SU-DHL-6 (cell line): ENCODE results near the gene KCNH1.

Experiments
- EZH2phosphoT487 ChIP-seq: fragments of 200-600 bp; sonication (generic), shearing (Covaris generic); conservative IDR thresholded peaks from 2 replicates; pipeline ENCODE4 v1.6.1; 2018; ENCODE audit warnings: mild to moderate bottlenecking, antibody characterized with exemption, low read length, moderate library complexity, mixed read lengths
- TF ChIP-seq, protein P1 (sequence below): fragments of 200-600 bp; sonication (generic); IDR thresholded peaks from one replicate; pipeline ENCODE4 v1.5.1; 2017; ENCODE audit warnings: antibody characterized with exemption, mild to moderate bottlenecking, low read length, moderate library complexity; ENCODE audit not compliant: insufficient read depth, poor library complexity, severe bottlenecking

DNA sequence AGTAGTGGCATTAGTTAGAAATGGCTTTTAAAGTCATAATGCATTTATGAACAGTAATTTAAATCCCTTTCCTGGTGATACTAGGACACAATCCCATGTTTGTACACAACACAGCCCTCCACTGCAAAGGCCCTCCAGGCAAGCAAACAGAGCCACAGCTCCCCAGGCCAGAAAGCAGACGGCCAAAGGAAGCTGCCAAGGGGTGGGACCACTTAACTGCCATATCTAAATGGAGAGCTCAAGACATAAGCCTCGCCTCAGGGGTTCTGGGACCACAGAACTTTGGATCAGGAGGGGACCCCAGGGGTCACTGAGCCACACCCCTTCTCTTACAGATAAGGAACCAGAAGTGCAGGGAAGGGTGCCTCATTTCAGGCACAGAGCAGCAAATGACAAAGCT, 189.7 kb downstream of the KCNH1 start:
- no peak for TF ChIP-seq EZH2phosphoT487
- TF ChIP-seq, protein P1, sequence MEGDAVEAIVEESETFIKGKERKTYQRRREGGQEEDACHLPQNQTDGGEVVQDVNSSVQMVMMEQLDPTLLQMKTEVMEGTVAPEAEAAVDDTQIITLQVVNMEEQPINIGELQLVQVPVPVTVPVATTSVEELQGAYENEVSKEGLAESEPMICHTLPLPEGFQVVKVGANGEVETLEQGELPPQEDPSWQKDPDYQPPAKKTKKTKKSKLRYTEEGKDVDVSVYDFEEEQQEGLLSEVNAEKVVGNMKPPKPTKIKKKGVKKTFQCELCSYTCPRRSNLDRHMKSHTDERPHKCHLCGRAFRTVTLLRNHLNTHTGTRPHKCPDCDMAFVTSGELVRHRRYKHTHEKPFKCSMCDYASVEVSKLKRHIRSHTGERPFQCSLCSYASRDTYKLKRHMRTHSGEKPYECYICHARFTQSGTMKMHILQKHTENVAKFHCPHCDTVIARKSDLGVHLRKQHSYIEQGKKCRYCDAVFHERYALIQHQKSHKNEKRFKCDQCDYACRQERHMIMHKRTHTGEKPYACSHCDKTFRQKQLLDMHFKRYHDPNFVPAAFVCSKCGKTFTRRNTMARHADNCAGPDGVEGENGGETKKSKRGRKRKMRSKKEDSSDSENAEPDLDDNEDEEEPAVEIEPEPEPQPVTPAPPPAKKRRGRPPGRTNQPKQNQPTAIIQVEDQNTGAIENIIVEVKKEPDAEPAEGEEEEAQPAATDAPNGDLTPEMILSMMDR = no peak
